Neural cell (in vitro differentiated cells): ENCODE measurements around the gene EFCAB11.

Source experiments
- CTCF ChIP-seq: fragments of 450-650 bp; IDR thresholded peaks from 2 replicates; pipeline ENCODE4 v1.5.1; 2014; ENCODE audit warnings: antibody characterized with exemption, mild to moderate bottlenecking, moderate library complexity; ENCODE audit not compliant: poor library complexity, severe bottlenecking
- EZH2 ChIP-seq: fragments of 200-600, 300-800 bp; shearing (Covaris generic), sonication (generic); IDR thresholded peaks from 2 replicates; pipeline ENCODE4 v1.6.1; 2014; ENCODE audit warnings: antibody characterized with exemption, low read length, borderline replicate concordance, mild to moderate bottlenecking; ENCODE audit not compliant: insufficient read depth, poor library complexity, severe bottlenecking
- POLR2AphosphoS5 ChIP-seq: IDR thresholded peaks from 2 replicates; pipeline ENCODE4 v1.6.1; 2012
- RAD21 ChIP-seq: fragments of 450-650 bp; conservative IDR thresholded peaks from 2 replicates; pipeline ENCODE4 v1.6.1; 2014; ENCODE audit warnings: antibody characterized with exemption, mild to moderate bottlenecking, moderate library complexity
- TAF1 ChIP-seq: IDR thresholded peaks from 2 replicates; pipeline ENCODE4 v1.6.1; 2012; ENCODE audit warnings: low read depth

GRCh38 chr14:89881839-89882238, 72.7 kb downstream of the EFCAB11 start:
- no peak for TF ChIP-seq CTCF
- TF ChIP-seq RAD21, result no peak
- no peak for TF ChIP-seq POLR2AphosphoS5
- TF ChIP-seq EZH2, result no peak
- no peak for TF ChIP-seq TAF1
